OCI-LY7 (cell line): ENCODE data around the gene MAP3K14. TPM values are rescaled to one million over a fixed set of nuclear protein-coding genes. Genes with fewer than 3 reads are reported as not detected.

Experiments used
- BruUV-seq: library from RNA; stranded (reverse); fragments of 400-500 nt; replicated peaks from 2 replicates; lab custom pipeline; 2021; lab: Mats Ljungman, UMichigan
- CTCF ChIA-PET: fragments of 300-600 bp; sonication (Branson Sonifier 250); formaldehyde crosslinking; loops from one replicate; lab custom pipeline; 2022; ENCODE audit warnings: antibody characterized with exemption; ENCODE audit not compliant: unreplicated experiment; lab: Charles Lee
- POLR2A ChIA-PET: fragments of 300-600 bp; sonication (Branson Sonifier 250); formaldehyde crosslinking; loops from one replicate; lab custom pipeline; 2022; ENCODE audit warnings: antibody characterized with exemption; lab: Charles Lee
- DNase-seq: peaks from one replicate; pipeline ENCODE4 v3.0.0-alpha.2; 2015; ENCODE audit warnings: low spot score
- H2AFZ ChIP-seq: fragments of 200-600 bp; sonication (generic), shearing (Covaris generic); 2 replicates; pipeline ENCODE4 v1.6.1; 2014; ENCODE audit warnings: mild to moderate bottlenecking, antibody characterized with exemption, low read length, moderate library complexity
- H3K27ac ChIP-seq: fragments of 200-600 bp; sonication (generic); 2 replicates; pipeline ENCODE4 v1.5.1; 2014; ENCODE audit warnings: mixed run types, low read depth, mild to moderate bottlenecking, moderate library complexity, low read length, inconsistent platforms; ENCODE audit not compliant: poor library complexity, severe bottlenecking
- H3K36me3 ChIP-seq: fragments of 200-600 bp; sonication (generic); 2 replicates; pipeline ENCODE4 v1.6.1; 2014; ENCODE audit warnings: mild to moderate bottlenecking, antibody characterized with exemption, low read length, moderate library complexity, mixed read lengths; ENCODE audit not compliant: insufficient read depth
- H3K4me1 ChIP-seq: fragments of 200-600 bp; sonication (generic); 2 replicates; pipeline ENCODE4 v1.5.1; 2014; ENCODE audit warnings: mild to moderate bottlenecking, low read length; ENCODE audit not compliant: insufficient read depth, poor library complexity, severe bottlenecking
- H3K4me2 ChIP-seq: fragments of 200-600 bp; sonication (generic); 2 replicates; pipeline ENCODE4 v1.6.1; 2014; ENCODE audit warnings: mild to moderate bottlenecking, low read length
- H3K4me3 ChIP-seq: fragments of 200-600 bp; sonication (generic); 2 replicates; pipeline ENCODE4 v1.5.1; 2014; ENCODE audit warnings: mild to moderate bottlenecking, low read depth, low read length; ENCODE audit not compliant: poor library complexity, severe bottlenecking
- H3K79me2 ChIP-seq: fragments of 200-600 bp; sonication (generic); 2 replicates; pipeline ENCODE4 v1.6.1; 2016; ENCODE audit warnings: low read depth, mild to moderate bottlenecking, low read length, moderate library complexity, mixed read lengths; ENCODE audit not compliant: insufficient read depth
- H3K9me2 ChIP-seq: fragments of 200-600 bp; sonication (generic); 2 replicates; pipeline ENCODE4 v1.6.1; 2016; ENCODE audit warnings: mild to moderate bottlenecking, low read length, mixed read lengths; ENCODE audit not compliant: insufficient read depth
- H3K9me3 ChIP-seq: fragments of 200-600 bp; sonication (generic); 2 replicates; pipeline ENCODE4 v1.6.1; 2014; ENCODE audit warnings: mild to moderate bottlenecking, mixed run types, low read length, mixed read lengths
- H4K20me1 ChIP-seq: fragments of 200-600 bp; sonication (generic); 2 replicates; pipeline ENCODE4 v1.6.1; 2014; ENCODE audit warnings: mild to moderate bottlenecking, antibody characterized with exemption, low read length, moderate library complexity, mixed read lengths; ENCODE audit not compliant: insufficient read depth
- CTCF ChIP-seq: fragments of 200-600 bp; sonication (generic); conservative IDR thresholded peaks from 2 replicates; pipeline ENCODE4 v1.5.1; 2014; ENCODE audit warnings: mild to moderate bottlenecking, antibody characterized with exemption, low read length, moderate library complexity, mixed read lengths
- EZH2phosphoT487 ChIP-seq: fragments of 200-600 bp; sonication (generic); IDR thresholded peaks from 2 replicates; pipeline ENCODE4 v1.6.1; 2018; ENCODE audit warnings: low read depth, borderline replicate concordance, mild to moderate bottlenecking, mixed run types, antibody characterized with exemption, low read length, moderate library complexity, mixed read lengths
- intact Hi-C: fragments of 100-400 bp; cut with micrococcal nuclease; formaldehyde crosslinking; loops from one replicate; pipeline ENCODE4 v1.10.0; 2022; ENCODE audit not compliant: unreplicated experiment
- total RNA-seq, 2 experiments: library from RNA; depleted of rRNA in 1 of 2; stranded (reverse); fragments of >200 nt in 1 of 2; shearing (Covaris generic) in 1 of 2; gene quantifications; 2 replicates each; pipeline ENCODE4 v1.2.3, GENCODE V29; 2014 to 2022

Gene MAP3K14
- total RNA-seq, 2 experiments from 2014 or later: 12.3 to 21.2 TPM

- BruUV-seq: no TSS peak
- intact Hi-C loops: no loop called here
- DNase-seq: no peak
- no peaks in the 10 kb centered on the region; the same call in 1 of the 2 replicates for H4K20me1 ChIP-seq
- ChIA-PET CTCF (interaction anchor here (1.3 kb wide), 1 partner anchor 81 kb away, joined by 5 read pairs; no protein-coding TSS in a partner anchor), POLR2A (interaction anchor here (0.5 kb wide), 1 partner anchor 76 kb away, joined by 3 read pairs; no protein-coding TSS in a partner anchor)
- peaks cover 10% of the 10 kb centered on the region for H3K36me3 ChIP-seq
- no peak overlapping the region for H3K4me2 ChIP-seq
- no peak for TF ChIP-seq EZH2phosphoT487
- TF ChIP-seq CTCF: no peak
- no peaks in the 10 kb centered on the region for H3K9me3 ChIP-seq
- H3K79me2 ChIP-seq: peaks cover 43% of the 10 kb centered on the region; the same call in 1 of the 2 replicates
- peaks cover 68% of the 10 kb centered on the region for H3K4me1 ChIP-seq
- H2AFZ ChIP-seq: no peak overlapping the region
- H3K9me2 ChIP-seq: no peaks in the 10 kb centered on the region
- peak overlapping the region; percentile 97 for H3K27ac ChIP-seq
- H3K4me3 ChIP-seq: no peak overlapping the region
Observed at GRCh38 chr17:45230410-45230786, 86.4 kb downstream of the MAP3K14 start.

- peaks cover 49% of the 10 kb centered on the region; the same call in 1 of the 2 replicates for H3K79me2 ChIP-seq
- H3K36me3 ChIP-seq: peaks cover 5% of the 10 kb centered on the region
- DNase-seq: no peak
- H3K27ac ChIP-seq: peak overlapping the region; percentile 97
- no peak overlapping the region for H3K4me3 ChIP-seq
- H4K20me1 ChIP-seq: no peaks in the 10 kb centered on the region; the same call in 1 of the 2 replicates
- no peaks in the 10 kb centered on the region for H3K9me3 ChIP-seq
- H3K4me1 ChIP-seq: peaks cover 68% of the 10 kb centered on the region
- H3K4me2 ChIP-seq: peak overlapping the region; percentile 98
- ChIA-PET POLR2A (interaction anchor here (1.1 kb wide), 1 partner anchor 10 kb away, joined by 5 read pairs; no protein-coding TSS in a partner anchor), CTCF (interaction anchor here (1.3 kb wide), 1 partner anchor 80 kb away, joined by 5 read pairs; no protein-coding TSS in a partner anchor)
- intact Hi-C loops: loop anchor here (5.0 kb wide), 1 partner anchor 87 kb away; the partner anchor contains the start of gene MAP3K14
- H2AFZ ChIP-seq: no peak overlapping the region
- no peaks in the 10 kb centered on the region for H3K9me2 ChIP-seq
- no TSS peak for BruUV-seq
- TF ChIP-seq EZH2phosphoT487 (no peak), CTCF (no peak)
Observed at GRCh38 chr17:45229681-45230409, 87.0 kb downstream of the MAP3K14 start.
